ENCODE data around the gene EDAR. TPM values are rescaled to one million over a fixed set of nuclear protein-coding genes. Genes with fewer than 3 reads are reported as not detected.

Gene EDAR
- total and polyA plus RNA-seq, 2 of the 8 experiments (the other 6 are each of a cell fraction or from before 2014, with no cell fraction given), result not detected

- no peaks in the 10 kb centered on the region for H3K27me3 ChIP-seq (replicated peaks in 1 of 4; ENCODE audit: control insufficient read depth in 3 of 4, extremely low read depth in 1 of 4, insufficient read depth in 3 of 4, low read length in 3 of 4)
- no peaks in the 10 kb centered on the region for H3K4me1 ChIP-seq (replicated peaks in 1 of 4; ENCODE audit: control insufficient read depth in 3 of 4, insufficient read depth in 4 of 4, low read length in 3 of 4)
- WGBS, 2 experiments (ENCODE audit: extremely low coverage in 1 of 2, insufficient coverage in 1 of 2, insufficient read length in 1 of 2, insufficient replicate concordance in 2 of 2, low coverage in 1 of 2, low lambda C conversion rate in 2 of 2, missing lambda C conversion rate in 1 of 2), result 77% methylated on average over 7 of the region's 7 CpGs; no CpG with 5 or more reads in 1 of the 2 experiments
- H3K23ac ChIP-seq (ENCODE audit: insufficient read length), result no peak overlapping the region
- H3K4me3 ChIP-seq (ENCODE audit: extremely low read depth in 1 of 4, insufficient read depth in 2 of 4, low read depth in 3 of 4, low read length in 4 of 4), result no peak overlapping the region
- H3K79me1 ChIP-seq (ENCODE audit: low read depth, low read length), result no peaks in the 10 kb centered on the region
- H2BK5ac ChIP-seq (ENCODE audit: low read depth, low read length), result no peak overlapping the region
- no peak overlapping the region for H3K4me2 ChIP-seq (ENCODE audit: insufficient read depth in 1 of 2, low read depth in 2 of 2, low read length in 2 of 2)
- no peak overlapping the region for H2BK12ac ChIP-seq (ENCODE audit: low read depth, low read length)
- H3K9ac ChIP-seq (replicated peaks in 1 of 4; ENCODE audit: extremely low read depth in 1 of 4, low read depth in 3 of 4, low read length in 3 of 4), result no peak overlapping the region
- H2BK15ac ChIP-seq (ENCODE audit: low read length), result no peak overlapping the region
- H3K18ac ChIP-seq (ENCODE audit: extremely low read depth, low read length), result no peak overlapping the region
- H4K91ac ChIP-seq (replicated peaks; ENCODE audit: insufficient read length, low read length), result no peak overlapping the region
- no peak for DNase-seq (ENCODE audit: low read depth in 1 of 2, low spot score in 2 of 2)
- H2AFZ ChIP-seq (ENCODE audit: low read length), result no peak overlapping the region
- H3K14ac ChIP-seq (ENCODE audit: insufficient read length), result no peak overlapping the region
- no peak overlapping the region for H4K8ac ChIP-seq (ENCODE audit: extremely low read depth, insufficient read depth, low read length)
- ChIA-PET POLR2A (ENCODE audit: partially characterized antibody) (no interaction called here), CTCF (ENCODE audit: partially characterized antibody) (interaction anchor here (1.2 to 1.4 kb wide), 2 partner anchors 8 to 10 kb away, joined by 3 read pairs; no protein-coding TSS in a partner anchor)
- H3K9me3 ChIP-seq (ENCODE audit: insufficient read depth in 2 of 2, low read depth in 1 of 2, low read length in 1 of 2), result no peaks in the 10 kb centered on the region
- H3K36me3 ChIP-seq (ENCODE audit: control insufficient read depth in 2 of 4, insufficient read depth in 4 of 4, low read length in 3 of 4), result no peaks in the 10 kb centered on the region
- H3K23me2 ChIP-seq (ENCODE audit: low read depth, low read length), result no peaks in the 10 kb centered on the region; the same call in 1 of the 2 replicates
- no peak overlapping the region for H3K4ac ChIP-seq (replicated peaks; ENCODE audit: insufficient read length, low read depth, low read length)
- H2BK120ac ChIP-seq (replicated peaks; ENCODE audit: low read depth, low read length), result no peak overlapping the region
- no peak overlapping the region for H3K27ac ChIP-seq (ENCODE audit: low read depth, low read length)
- H4K5ac ChIP-seq (ENCODE audit: insufficient read length, low read depth, low read length), result no peak overlapping the region
- H3K56ac ChIP-seq (replicated peaks; ENCODE audit: insufficient read length, low read depth, low read length), result no peak overlapping the region
- no peak overlapping the region for H2BK20ac ChIP-seq (ENCODE audit: low read length)
- H4K20me1 ChIP-seq (replicated peaks in 1 of 2; ENCODE audit: control insufficient read depth in 1 of 2, insufficient read depth in 2 of 2, low read length in 2 of 2), result no peaks in the 10 kb centered on the region
- H2AK5ac ChIP-seq (ENCODE audit: low read depth, low read length), result no peak overlapping the region
- H3K79me2 ChIP-seq (ENCODE audit: control insufficient read depth in 1 of 2, insufficient read depth in 2 of 2, low read length in 2 of 2), result no peaks in the 10 kb centered on the region
- FAIRE-seq, result no peak
- TF ChIP-seq NRF1 (IDR thresholded peaks at IDR 0.05; ENCODE audit: low read depth, low read length) (no peak), KDM5A (IDR thresholded peaks at IDR 0.05; ENCODE audit: low read length) (no peak), EZH2 (IDR thresholded peaks at IDR 0.05; ENCODE audit: low read depth, low read length, severe bottlenecking) (no peak), USF2 (IDR thresholded peaks at IDR 0.05; ENCODE audit: low read length) (no peak), BACH1 (IDR thresholded peaks at IDR 0.05; ENCODE audit: low read length) (no peak)
Measured at GRCh38 chr2:108981846-108982245, 7.2 kb downstream of the EDAR start.

Measured in H1 (cell line).